ENCODE data around the gene CALU.
A peak's percentile ranks its signal among the peaks of the same experiment; 100 is the strongest.

The CALU gene

GRCh38 chr7:128778946-128779345 lies 39.8 kb downstream of the CALU start:
- TF ChIP-seq POLR2AphosphoS5 (IDR thresholded peaks at IDR 0.05; ENCODE audit: borderline replicate concordance, low read depth, low read length) = no peak
- TF ChIP-seq EZH2 (IDR thresholded peaks at IDR 0.05) = no peak
- no peak for TF ChIP-seq FOXP2 (optimal IDR thresholded peaks at IDR 0.05; ENCODE audit: control extremely low read depth, extremely low read length, insufficient read depth)
- DNase-seq (ENCODE audit: low read depth, low spot score) = no peak
- Histone ChIP-seq H3K9ac (ENCODE audit: insufficient read length) (no peak overlapping the region), H3K27ac (no peak overlapping the region), H3K4me3 (no peak overlapping the region), H3K9me3 (ENCODE audit: low read depth, low read length) (0 out of 2 replicates have a peak, but pooled peaks cover 5% of the 10 kb centered on the region), H3K36me3 (ENCODE audit: insufficient read depth, low read length) (no peaks in the 10 kb centered on the region)

DNA sequence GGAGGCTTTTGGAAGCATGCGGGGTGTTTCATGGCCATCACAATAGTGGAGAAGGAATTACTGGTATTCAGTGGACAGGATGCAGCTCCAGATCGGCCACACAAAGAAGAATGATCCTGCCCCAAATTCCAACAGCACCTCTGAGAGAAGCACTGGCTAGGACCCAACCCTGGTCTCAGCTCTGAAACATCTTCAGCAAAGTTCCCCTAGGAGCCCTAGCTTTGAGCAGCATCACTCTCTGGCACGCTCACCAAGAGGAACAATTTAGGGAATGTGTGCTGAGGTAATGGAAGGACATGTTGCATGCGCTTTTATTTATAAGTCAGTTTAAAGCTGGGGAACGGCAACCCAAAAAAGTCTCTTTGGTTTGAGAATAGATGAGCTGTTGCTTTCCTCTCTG lies 42.0 kb downstream of the CALU start:
- H3K9me3 ChIP-seq (ENCODE audit: low read depth, low read length) = 0 out of 2 replicates have a peak, but pooled peaks cover 5% of the 10 kb centered on the region
- TF ChIP-seq EZH2 (IDR thresholded peaks at IDR 0.05) (no peak), FOXP2 (optimal IDR thresholded peaks at IDR 0.05; ENCODE audit: control extremely low read depth, extremely low read length, insufficient read depth) (no peak), POLR2AphosphoS5 (IDR thresholded peaks at IDR 0.05; ENCODE audit: borderline replicate concordance, low read depth, low read length) (no peak)
- DNase-seq (ENCODE audit: low read depth, low spot score) = no peak
- H3K9ac ChIP-seq (ENCODE audit: insufficient read length) = no peak overlapping the region
- H3K36me3 ChIP-seq (ENCODE audit: insufficient read depth, low read length) = no peaks in the 10 kb centered on the region
- H3K27ac ChIP-seq = no peak overlapping the region
- H3K4me3 ChIP-seq = no peak overlapping the region

GRCh38 chr7:128781851-128782250 lies 42.7 kb downstream of the CALU start:
- no peak for DNase-seq (ENCODE audit: low read depth, low spot score)
- Histone ChIP-seq H3K27ac (no peak overlapping the region), H3K4me3 (no peak overlapping the region), H3K9me3 (ENCODE audit: low read depth, low read length) (0 out of 2 replicates have a peak, but pooled peaks cover 5% of the 10 kb centered on the region), H3K36me3 (ENCODE audit: insufficient read depth, low read length) (no peaks in the 10 kb centered on the region), H3K9ac (ENCODE audit: insufficient read length) (no peak overlapping the region)
- no peak for TF ChIP-seq FOXP2 (optimal IDR thresholded peaks at IDR 0.05; ENCODE audit: control extremely low read depth, extremely low read length, insufficient read depth)
- TF ChIP-seq POLR2AphosphoS5 (IDR thresholded peaks at IDR 0.05; ENCODE audit: borderline replicate concordance, low read depth, low read length) = no peak
- TF ChIP-seq EZH2 (IDR thresholded peaks at IDR 0.05) = no peak

DNA sequence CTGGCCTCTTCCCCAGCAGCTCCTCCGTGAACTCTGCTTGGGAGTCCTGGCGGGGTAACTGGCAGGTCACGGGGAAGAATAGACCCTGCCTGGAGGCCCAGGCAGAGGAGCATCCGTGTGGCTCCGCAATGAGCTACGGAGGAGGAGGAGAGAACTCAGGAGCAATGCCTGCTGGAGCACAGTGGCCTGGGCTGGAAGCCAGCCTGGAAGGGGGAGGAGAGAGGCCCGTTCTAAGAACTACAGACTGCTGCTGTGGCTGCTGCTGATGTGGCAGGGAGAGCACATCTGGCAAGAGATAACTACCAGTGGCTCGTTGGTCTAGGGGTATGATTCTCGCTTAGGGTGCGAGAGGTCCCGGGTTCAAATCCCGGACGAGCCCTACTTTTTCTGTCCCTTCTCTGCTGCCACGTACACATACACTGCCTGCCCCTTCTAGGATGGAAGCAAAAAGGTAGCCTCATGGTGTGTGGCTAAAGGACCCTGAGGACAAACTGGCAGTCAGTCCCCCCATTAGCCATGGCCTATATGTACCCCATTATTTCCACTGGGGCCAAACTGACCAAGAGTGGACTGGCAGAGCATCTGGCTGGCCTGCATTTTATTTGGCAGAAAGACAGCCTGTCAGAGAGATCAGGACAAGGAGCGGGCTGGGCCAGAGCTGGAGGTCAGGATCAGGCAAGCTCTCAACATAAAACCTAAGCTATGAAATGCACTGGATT lies 44.1 kb downstream of the CALU start:
- Histone ChIP-seq H3K36me3 (ENCODE audit: insufficient read depth, low read length) (no peaks in the 10 kb centered on the region), H3K27ac (no peak overlapping the region), H3K4me3 (no peak overlapping the region), H3K9ac (ENCODE audit: insufficient read length) (no peak overlapping the region), H3K9me3 (ENCODE audit: low read depth, low read length) (no peaks in the 10 kb centered on the region)
- peak; percentile 12 for DNase-seq (ENCODE audit: low read depth, low spot score)
- no peak for TF ChIP-seq FOXP2 (optimal IDR thresholded peaks at IDR 0.05; ENCODE audit: control extremely low read depth, extremely low read length, insufficient read depth)
- no peak for TF ChIP-seq EZH2 (IDR thresholded peaks at IDR 0.05)
- no peak for TF ChIP-seq POLR2AphosphoS5 (IDR thresholded peaks at IDR 0.05; ENCODE audit: borderline replicate concordance, low read depth, low read length)

DNA sequence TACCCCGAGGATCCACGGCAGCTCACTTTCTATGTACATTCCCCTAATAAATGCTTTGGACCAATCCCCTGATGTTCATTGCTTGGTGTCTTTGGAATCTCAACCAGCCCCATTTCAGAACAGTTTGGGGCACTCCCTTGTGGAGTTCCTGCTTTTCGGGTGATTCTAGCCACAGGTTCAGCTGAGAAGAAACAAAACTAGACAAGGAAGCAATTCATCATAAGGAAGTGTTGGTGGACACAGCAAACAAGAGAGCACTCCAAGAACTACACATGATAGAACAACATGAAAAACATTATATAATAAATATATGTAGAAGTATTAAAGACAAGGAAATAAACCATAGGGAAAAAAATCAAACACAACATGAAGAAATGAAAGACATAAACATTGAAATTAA lies 46.6 kb downstream of the CALU start:
- no peaks in the 10 kb centered on the region for H3K36me3 ChIP-seq (ENCODE audit: insufficient read depth, low read length)
- no peak for TF ChIP-seq POLR2AphosphoS5 (IDR thresholded peaks at IDR 0.05; ENCODE audit: borderline replicate concordance, low read depth, low read length)
- no peak for TF ChIP-seq EZH2 (IDR thresholded peaks at IDR 0.05)
- no peak for TF ChIP-seq FOXP2 (optimal IDR thresholded peaks at IDR 0.05; ENCODE audit: control extremely low read depth, extremely low read length, insufficient read depth)
- no peak overlapping the region for H3K9ac ChIP-seq (ENCODE audit: insufficient read length)
- no peak overlapping the region for H3K4me3 ChIP-seq
- H3K9me3 ChIP-seq (ENCODE audit: low read depth, low read length) = no peaks in the 10 kb centered on the region
- no peak for DNase-seq (ENCODE audit: low read depth, low spot score)
- H3K27ac ChIP-seq = no peak overlapping the region

DNA sequence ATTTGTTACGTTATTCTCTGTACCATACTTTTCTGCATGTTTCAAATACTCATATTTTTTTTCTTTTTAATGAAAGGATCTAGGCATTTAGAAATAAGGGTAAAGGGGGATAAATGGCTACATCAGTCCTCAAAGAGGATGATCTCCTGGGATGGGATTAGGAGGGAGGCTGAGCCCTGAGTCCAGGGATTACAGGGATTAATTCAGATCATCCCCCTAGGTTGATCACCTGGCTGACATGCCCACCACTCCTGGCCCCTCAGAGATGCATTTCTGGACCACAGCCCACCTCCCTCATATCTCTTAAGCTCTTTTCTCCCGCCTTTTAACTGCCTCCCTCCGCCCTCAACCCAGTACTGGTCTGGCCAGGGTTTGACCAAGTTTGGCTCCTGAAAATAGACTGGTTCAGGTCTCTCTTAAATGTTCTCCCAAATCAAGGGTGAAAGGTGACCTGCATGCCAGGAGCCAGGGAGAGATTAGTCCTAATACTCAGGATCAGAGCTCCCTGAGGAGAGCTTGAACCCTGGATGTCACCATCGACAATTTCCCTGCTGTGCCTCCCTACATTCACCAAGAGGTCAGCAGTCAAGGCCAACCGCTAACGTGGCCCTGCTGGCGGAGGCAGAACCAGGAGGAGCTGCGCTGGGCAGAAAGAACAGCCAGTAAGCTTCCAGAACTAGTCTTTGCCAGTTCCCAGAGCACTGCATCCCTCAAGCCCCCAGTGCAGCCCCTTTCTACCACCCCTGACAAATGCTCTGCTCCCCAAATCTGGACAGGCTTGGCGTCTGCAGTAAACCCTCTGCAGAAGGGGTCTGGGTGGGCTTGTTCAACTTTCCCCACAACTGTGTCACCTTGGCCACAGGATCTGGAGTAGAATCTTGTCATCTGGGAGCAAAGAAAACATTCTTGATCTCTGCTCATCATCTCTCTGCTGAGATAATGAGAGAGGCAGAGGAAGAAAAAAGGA lies 49.6 kb downstream of the CALU start:
- Histone ChIP-seq H3K9me3 (ENCODE audit: low read depth, low read length) (no peaks in the 10 kb centered on the region), H3K27ac (no peak overlapping the region), H3K9ac (ENCODE audit: insufficient read length) (no peak overlapping the region), H3K36me3 (ENCODE audit: insufficient read depth, low read length) (no peaks in the 10 kb centered on the region), H3K4me3 (no peak overlapping the region)
- TF ChIP-seq EZH2 (IDR thresholded peaks at IDR 0.05) = no peak
- TF ChIP-seq POLR2AphosphoS5 (IDR thresholded peaks at IDR 0.05; ENCODE audit: borderline replicate concordance, low read depth, low read length) = no peak
- TF ChIP-seq FOXP2 (optimal IDR thresholded peaks at IDR 0.05; ENCODE audit: control extremely low read depth, extremely low read length, insufficient read depth) = no peak
- DNase-seq (ENCODE audit: low read depth, low spot score) = no peak

DNA sequence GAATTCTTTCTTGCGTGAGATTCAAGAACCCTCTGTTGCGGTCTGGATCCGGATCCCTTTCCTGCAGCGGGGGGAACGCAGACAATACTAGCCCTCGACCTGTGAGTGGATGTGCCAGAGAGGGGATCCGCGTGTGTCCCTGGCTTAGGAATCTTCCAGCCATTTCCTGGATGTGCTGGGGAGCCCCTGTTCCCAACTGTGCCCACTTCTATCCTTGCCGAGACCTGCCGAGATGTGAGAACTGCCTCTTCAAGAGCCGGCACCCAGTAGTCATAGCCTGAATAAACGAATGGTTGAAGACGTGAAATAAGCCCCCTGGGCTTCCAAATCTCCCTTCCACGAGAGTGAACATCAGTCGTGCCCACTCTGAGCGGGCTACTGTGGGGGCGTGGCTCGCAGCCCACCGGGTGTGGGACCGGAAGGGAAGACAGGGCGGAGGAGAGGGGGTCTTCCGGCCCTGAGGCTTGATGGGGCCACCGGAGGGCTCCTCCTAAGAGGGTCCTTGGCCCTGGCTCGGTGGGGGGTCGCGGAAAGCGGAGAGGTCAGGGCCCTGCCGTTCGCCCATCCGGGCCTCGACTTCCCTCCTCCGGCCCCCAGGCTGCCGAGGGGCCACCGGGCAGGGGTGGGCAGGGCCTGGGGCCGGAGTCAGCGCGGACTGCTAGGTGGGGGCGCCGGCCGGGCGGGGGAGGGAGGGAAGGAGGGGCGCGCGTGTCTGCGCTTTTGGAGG lies 51.3 kb downstream of the CALU start:
- H3K9me3 ChIP-seq (ENCODE audit: low read depth, low read length) = no peaks in the 10 kb centered on the region
- DNase-seq (ENCODE audit: low read depth, low spot score) = no peak
- peak overlapping the region; percentile 41 for H3K9ac ChIP-seq (ENCODE audit: insufficient read length)
- no peaks in the 10 kb centered on the region for H3K36me3 ChIP-seq (ENCODE audit: insufficient read depth, low read length)
- no peak overlapping the region for H3K27ac ChIP-seq
- H3K4me3 ChIP-seq = peak overlapping the region; percentile 87
- no peak for TF ChIP-seq POLR2AphosphoS5 (IDR thresholded peaks at IDR 0.05; ENCODE audit: borderline replicate concordance, low read depth, low read length)
- no peak for TF ChIP-seq EZH2 (IDR thresholded peaks at IDR 0.05)
- TF ChIP-seq FOXP2 (optimal IDR thresholded peaks at IDR 0.05; ENCODE audit: control extremely low read depth, extremely low read length, insufficient read depth) = no peak

Measured in SK-N-MC (cell line).